Suprapubic skin (tissue), 3 donors: ENCODE results near the gene BTK.

Source experiments
- POLR2A ChIP-seq, 2 donors: fragments of 450-650 bp; IDR thresholded peaks; one replicate each; pipeline ENCODE4 v1.6.1; 2017; ENCODE audit warnings: antibody characterized with exemption in 2 of 2, mild to moderate bottlenecking in 2 of 2, moderate library complexity in 2 of 2
- TF ChIP-seq, protein P1 (sequence below), 2 donors: fragments of 200-600 bp in 1 of 2; fragments of 450-650 bp in 1 of 2; sonication (generic) in 1 of 2; IDR thresholded peaks; one replicate each; pipeline ENCODE4 v1.5.1; 2016 to 2019; ENCODE audit warnings: antibody characterized with exemption in 2 of 2, mild to moderate bottlenecking in 1 of 2, moderate library complexity in 1 of 2

GRCh38 chrX:101362116-101362515, 23.9 kb downstream of the BTK start:
- TF ChIP-seq, protein P1, sequence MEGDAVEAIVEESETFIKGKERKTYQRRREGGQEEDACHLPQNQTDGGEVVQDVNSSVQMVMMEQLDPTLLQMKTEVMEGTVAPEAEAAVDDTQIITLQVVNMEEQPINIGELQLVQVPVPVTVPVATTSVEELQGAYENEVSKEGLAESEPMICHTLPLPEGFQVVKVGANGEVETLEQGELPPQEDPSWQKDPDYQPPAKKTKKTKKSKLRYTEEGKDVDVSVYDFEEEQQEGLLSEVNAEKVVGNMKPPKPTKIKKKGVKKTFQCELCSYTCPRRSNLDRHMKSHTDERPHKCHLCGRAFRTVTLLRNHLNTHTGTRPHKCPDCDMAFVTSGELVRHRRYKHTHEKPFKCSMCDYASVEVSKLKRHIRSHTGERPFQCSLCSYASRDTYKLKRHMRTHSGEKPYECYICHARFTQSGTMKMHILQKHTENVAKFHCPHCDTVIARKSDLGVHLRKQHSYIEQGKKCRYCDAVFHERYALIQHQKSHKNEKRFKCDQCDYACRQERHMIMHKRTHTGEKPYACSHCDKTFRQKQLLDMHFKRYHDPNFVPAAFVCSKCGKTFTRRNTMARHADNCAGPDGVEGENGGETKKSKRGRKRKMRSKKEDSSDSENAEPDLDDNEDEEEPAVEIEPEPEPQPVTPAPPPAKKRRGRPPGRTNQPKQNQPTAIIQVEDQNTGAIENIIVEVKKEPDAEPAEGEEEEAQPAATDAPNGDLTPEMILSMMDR (IDR thresholded peaks at IDR 0.05) = no peak
- TF ChIP-seq POLR2A (IDR thresholded peaks at IDR 0.05) = no peak
